CD4-positive, alpha-beta T cell treated with Interleukin-2 at 100 ng/mL for 4 hours (primary cell): Measurements from ENCODE around the gene THBD.

Experiments used
- DNase-seq: peaks from one replicate; pipeline ENCODE4 v3.0.0-alpha.2; 2020; ENCODE audit warnings: low spot score

The THBD gene

DNA sequence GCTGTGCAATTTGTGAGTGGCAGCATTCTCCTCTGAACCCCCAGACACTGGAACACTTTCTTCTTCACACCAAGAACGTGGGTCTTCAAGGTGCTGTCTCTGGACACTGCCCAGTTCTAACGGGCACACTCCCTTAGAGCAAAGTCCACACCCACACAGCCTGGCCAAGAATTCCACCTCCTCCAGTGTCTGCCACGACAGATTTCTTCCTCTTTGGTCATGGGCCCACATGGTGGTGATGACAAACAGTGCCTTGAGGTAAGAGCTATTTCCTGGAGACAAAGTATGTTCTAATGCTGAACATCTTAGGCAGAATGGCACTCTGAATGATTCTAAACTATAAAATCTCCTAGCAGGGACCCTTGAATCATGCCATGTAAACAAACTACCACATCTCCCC, 39.8 kb downstream of the THBD start:
- no peak for DNase-seq

GRCh38 chr20:23008667-23009066, 40.8 kb downstream of the THBD start:
- no peak for DNase-seq

DNA sequence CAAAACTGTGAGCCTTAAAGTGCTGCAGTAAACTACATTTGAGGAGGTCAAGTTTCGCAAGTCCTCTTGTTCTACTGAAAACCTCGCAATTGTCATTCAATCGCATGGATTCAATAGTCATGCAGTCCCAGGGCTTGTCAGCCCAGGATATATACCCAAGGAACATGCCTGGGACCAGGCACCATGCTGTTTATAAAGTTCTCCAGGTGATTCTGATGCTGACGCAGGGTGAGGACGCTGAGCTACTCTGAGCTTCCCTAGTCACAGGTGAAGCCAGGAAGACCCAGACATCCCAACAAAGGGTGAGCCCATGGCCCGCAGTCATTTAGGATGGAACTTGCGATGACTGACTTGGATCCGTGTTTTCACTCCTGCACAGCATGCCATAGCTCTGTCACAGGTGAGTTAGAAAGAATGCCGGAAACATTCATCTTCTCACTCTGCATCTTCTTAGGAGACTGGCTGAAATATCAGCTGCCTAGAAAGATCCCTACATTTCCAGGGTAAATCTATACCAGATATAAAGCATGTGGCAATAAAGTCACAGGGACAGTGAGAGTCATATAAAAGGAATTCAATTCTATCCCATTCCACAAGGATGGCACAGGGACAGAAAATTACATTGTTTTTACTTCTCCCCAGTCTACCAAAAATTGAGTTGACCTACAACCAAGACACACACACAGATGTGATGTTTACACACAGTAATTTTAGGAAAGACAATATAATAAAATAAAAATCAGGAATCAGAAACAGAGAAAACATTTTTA, 41.4 kb downstream of the THBD start:
- DNase-seq = no peak

DNA sequence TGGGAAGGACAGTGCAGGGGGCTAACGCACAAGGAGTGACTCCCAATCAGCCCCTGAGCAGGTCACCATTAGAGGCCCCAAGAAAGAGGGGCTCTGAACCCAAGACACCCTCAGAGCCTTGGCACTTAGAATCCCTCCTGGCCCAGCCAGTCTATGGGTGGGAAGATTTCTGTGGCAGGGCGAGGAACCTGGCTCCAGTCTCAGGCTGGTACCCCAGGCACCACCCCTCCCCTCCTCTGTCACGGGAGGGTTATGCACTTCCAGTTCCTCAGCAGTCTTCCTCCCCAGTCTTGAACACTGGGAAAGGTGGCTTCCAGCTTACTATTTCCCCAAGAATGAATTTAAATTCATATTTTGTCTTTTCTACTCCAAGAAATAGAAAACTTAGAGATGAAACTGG, 42.0 kb downstream of the THBD start:
- DNase-seq = no peak

DNA sequence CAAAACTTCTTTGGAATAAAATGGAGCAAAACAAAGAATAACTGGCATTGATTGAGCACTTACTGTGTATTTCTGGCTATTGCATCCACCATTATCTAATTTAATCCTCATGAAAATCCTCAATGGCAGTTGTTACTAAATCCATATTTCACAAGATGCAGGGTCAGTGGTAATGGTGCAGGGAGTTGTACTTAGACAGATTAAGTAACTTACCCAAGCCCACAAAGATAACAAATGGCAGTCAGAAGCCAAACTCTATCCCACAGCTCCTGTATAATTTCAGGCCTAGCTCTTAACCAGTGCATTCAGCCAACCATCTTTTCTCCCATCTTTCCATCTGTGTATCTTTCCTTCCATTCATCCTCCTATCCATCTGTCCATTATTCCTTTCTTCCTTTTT, 43.7 kb downstream of the THBD start:
- no peak for DNase-seq

DNA sequence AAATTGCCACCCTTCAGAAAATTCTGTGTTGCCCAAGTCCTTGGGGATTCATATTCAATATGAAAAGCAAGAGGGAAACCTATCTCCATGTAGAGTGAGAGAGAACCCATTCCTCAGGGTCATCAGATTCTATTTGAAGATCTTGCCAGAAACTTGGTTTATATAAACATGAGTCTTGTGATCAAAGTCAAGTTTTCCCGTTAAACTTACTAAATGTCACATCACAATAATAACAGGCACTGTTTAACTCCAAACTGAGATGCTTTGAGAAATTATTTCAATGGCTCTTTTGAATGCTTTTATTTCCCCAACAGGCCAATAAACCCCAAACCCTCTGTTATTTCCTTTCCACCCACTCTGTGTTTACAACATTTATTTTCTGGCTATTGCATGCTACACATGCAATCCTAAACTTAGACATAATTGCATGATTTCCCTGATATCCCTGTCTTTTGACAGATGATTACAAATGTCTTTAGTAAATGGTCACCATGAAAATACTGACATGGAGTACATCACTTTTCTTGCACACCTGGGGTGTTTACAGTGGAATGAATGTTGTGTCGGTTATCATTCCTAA, 45.5 kb downstream of the THBD start:
- no peak for DNase-seq

DNA sequence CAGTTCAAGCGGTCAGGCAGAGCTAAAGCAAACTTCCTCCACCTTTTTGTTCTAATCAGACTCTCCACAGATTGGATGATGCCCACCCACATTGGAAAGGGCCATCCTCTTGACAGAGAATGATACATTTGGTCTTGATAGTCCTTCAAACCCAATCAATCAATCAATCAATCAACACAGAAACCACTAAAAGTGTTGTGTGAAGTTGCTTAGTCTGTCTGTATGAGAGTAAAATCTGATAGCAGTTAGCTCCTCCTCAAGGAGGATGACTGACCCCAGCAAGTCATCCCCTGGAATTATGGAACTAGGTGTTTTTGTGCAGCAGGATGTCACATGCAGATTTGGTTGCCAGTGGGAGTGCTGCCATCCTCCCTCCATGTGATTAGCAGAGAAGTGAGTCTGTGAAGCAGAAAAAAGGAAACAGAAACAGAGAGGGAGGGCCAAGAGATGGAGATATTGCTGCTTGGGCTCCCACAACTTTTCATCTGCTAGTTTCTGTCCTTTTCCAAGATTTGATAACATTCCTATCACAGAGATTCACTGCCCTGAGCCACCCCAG, 46.3 kb downstream of the THBD start:
- no peak for DNase-seq

DNA sequence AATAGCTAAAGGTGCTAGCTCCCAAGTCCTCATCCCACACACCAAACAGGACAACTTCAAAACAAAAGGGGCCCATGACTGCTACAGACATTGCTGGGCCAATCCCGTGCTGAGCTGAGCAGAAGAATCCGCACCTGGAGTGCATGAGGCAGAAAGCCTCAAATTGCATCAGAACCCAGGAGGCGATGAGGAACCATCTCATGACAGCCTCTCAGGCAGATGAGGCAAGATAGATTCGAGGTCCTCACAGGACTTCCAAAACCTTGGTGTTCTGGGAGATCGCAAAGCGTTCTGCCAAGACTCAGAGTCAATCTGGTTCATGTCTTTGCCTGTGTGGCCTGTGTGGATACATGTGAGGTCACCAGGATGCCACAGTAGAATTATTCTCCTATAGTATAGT, 47.2 kb downstream of the THBD start:
- DNase-seq = no peak

DNA sequence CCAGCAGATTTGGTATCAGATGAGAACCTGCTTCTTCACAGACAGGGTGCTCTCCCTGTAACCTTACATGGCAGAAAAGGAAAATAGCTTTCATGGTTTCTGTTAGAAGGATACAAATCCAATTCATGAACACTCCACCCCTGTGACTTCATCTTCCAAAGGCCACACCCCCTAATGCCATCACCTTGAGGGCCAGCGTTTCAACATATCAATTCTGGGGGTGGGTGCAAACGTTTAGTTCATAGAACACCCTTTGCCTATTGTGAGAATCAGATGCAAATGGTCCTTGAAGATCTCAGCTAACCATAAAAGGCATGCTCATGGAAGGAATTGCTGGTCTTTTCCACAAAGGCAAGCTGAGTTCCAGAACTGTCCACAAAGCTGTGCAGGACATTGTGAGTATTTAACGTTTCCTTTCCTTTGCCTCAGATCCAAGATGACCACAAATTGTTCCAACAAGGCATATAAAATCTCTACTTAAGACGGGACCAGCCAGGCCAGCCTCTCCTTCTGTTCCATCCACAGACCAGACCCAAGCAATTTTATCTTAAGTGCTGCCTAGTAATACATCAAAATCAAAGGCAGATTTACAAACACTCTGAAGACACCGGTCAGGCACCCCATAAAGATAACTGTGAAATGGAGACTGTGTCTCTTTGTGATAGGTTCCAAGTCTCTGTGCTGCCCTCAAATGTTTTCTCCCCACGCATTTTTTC, 49.1 kb downstream of the THBD start:
- DNase-seq = no peak

DNA sequence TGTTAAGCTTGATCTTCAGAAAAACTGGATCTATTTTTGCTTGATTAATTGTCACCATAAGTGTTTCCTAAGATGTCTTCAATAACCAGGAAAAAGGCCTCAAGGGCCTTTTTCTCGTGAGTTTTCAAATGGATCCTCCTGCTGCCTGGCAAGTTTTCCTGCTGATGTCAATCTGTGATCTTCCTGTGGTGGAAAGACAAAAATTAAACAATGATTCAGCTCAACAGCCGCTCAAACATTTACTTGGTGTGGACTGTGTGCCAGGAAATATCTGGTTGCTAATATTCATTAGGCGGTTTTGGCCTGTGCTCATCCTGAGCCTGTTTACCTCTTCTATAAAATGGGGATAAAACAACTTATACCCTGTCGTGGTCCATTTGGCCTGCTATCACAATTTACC, 49.7 kb downstream of the THBD start:
- DNase-seq = no peak

DNA sequence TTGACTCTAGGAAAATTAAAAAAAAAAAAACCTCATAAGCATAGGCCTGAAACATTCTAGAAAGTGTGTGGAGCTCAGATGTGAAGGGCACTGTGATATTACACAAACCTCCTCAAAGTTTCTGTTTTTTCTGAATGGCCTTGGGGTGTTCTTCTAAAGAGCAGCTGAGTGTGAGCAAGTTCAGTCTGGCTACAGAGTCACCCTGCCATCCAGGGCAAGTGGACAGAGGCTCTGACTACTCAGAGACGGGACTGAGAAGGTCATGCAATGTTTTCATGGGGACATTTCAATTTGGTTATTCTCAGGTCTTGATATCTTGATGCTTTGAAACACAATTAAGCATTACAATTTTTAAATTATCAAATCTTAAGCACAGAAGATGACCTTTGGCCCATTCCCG, 51.0 kb downstream of the THBD start:
- DNase-seq = no peak

GRCh38 chr20:22995923-22996322, 53.5 kb downstream of the THBD start:
- DNase-seq = no peak
